Measurements from ENCODE around the gene DFFA. TPM values are rescaled to one million over a fixed set of nuclear protein-coding genes. Genes with fewer than 3 reads are reported as not detected.

Gene DFFA
- total RNA-seq, 2 donors from 2014 or later: 100 to 105 TPM

DNA sequence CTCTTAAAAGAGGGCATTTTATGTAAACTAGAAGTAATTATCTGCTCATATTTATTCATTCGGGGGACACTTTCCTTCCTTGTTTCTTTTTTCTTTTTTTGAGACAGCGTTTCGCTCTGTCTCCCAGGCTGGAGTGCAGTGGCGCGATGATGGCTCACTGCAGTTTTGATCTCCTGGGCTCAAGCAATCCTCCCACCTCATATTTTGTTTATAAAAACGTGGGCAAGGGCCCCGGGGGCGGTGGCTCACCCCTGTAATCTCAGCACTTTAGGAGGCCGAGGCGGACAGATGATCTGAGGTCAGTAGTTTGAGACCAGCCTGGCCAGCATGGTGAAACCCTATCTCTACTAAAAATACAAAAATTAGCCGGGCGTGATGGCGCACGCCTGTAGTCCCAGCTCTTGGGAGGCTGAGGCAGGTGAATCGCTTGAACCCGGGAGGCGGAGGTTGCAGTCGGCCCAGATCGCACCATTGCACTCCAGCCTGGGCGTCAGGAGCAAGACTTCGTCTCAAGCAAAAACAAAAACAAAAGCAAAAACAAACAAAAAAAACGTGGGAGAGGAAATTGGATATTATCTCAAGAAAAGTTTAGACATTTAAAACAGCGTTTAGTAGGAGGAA, 926 bp upstream of the DFFA start:
- Mint-ChIP-seq H3K4me1 (peaks cover 7% of the 10 kb centered on the region), H3K9me3 (no peaks in the 10 kb centered on the region), H3K36me3 (ENCODE audit: low read depth) (peaks cover 20% of the 10 kb centered on the region), H3K27ac (no peak overlapping the region), H3K4me3 (peak overlapping the region; percentile 97), H3K27me3 (ENCODE audit: insufficient read depth) (no peaks in the 10 kb centered on the region)
- Histone ChIP-seq H3K9me3 (ENCODE audit: control insufficient read depth, low read length) (no peaks in the 10 kb centered on the region), H3K9ac (ENCODE audit: extremely low read depth, low read length, poor library complexity, severe bottlenecking) (no peak overlapping the region), H3K4me3 (ENCODE audit: low read length) (no peak overlapping the region), H3K27me3 (ENCODE audit: control insufficient read depth, insufficient read depth, low read length, poor library complexity, severe bottlenecking) (no peaks in the 10 kb centered on the region), H3K36me3 (ENCODE audit: control insufficient read depth, insufficient read depth, low read length) (peaks cover 21% of the 10 kb centered on the region), H3K27ac (ENCODE audit: low read depth, low read length) (no peak overlapping the region), H3K4me1 (ENCODE audit: control insufficient read depth, insufficient read depth, low read length) (peaks cover 6% of the 10 kb centered on the region)
- DNase-seq: no peak
- TF ChIP-seq, protein P1, sequence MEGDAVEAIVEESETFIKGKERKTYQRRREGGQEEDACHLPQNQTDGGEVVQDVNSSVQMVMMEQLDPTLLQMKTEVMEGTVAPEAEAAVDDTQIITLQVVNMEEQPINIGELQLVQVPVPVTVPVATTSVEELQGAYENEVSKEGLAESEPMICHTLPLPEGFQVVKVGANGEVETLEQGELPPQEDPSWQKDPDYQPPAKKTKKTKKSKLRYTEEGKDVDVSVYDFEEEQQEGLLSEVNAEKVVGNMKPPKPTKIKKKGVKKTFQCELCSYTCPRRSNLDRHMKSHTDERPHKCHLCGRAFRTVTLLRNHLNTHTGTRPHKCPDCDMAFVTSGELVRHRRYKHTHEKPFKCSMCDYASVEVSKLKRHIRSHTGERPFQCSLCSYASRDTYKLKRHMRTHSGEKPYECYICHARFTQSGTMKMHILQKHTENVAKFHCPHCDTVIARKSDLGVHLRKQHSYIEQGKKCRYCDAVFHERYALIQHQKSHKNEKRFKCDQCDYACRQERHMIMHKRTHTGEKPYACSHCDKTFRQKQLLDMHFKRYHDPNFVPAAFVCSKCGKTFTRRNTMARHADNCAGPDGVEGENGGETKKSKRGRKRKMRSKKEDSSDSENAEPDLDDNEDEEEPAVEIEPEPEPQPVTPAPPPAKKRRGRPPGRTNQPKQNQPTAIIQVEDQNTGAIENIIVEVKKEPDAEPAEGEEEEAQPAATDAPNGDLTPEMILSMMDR (conservative IDR thresholded peaks at IDR 0.05): no peak
- 93 to 96% methylated on average over 12 to 23 of the region's 23 CpGs for WGBS, 2 experiments (ENCODE audit: insufficient coverage in 1 of 2, insufficient read length in 1 of 2)

DNA sequence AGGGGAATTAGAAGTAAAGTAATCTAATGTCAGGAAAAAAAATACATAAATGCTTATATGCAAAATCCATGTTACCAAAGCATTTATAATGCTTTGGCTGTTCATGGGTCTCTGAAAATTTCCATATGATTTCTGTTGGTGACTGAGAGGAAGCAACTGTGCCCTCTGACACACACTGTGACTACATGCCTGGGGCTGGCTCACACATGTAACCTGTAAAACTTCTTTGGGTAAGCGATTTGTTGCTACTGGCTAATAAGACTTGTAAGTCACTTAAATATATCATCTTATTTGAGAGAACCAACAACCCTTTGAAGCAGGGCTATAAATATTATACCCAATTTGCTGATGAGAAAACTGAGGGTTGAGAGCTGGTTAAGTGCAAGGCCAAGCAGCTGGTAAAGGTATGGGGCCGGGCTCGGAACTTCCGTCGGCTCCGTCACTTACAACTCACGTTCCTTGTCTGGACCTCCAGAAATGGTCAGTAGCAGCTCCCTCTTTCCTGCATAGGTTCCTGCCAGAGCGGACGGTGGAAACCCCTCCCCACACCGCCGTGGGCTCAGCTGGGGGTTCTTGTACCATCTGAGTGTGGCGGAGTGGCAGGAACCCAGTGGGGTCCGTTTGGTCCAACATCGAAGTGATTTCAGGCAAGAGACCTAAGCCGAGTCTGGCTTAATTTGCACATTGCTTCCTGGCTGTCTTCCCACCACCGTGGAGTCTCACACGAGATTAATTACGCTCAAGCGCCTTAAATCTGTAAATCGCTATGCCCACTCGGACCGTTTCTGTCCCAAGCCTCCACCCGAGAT, 714 bp downstream of the DFFA start:
- H3K36me3 Mint-ChIP-seq (ENCODE audit: low read depth): peaks cover 32% of the 10 kb centered on the region
- Histone ChIP-seq H3K9ac (ENCODE audit: extremely low read depth, low read length, poor library complexity, severe bottlenecking) (peak overlapping the region; percentile 66), H3K27ac (ENCODE audit: low read depth, low read length) (no peak overlapping the region), H3K36me3 (ENCODE audit: control insufficient read depth, insufficient read depth, low read length) (peaks cover 26% of the 10 kb centered on the region), H3K27me3 (ENCODE audit: control insufficient read depth, insufficient read depth, low read length, poor library complexity, severe bottlenecking) (no peaks in the 10 kb centered on the region), H3K4me3 (ENCODE audit: low read length) (peak overlapping the region; percentile 86), H3K4me1 (ENCODE audit: control insufficient read depth, insufficient read depth, low read length) (peaks cover 8% of the 10 kb centered on the region), H3K9me3 (ENCODE audit: control insufficient read depth, low read length) (no peaks in the 10 kb centered on the region)
- WGBS, 2 experiments (ENCODE audit: insufficient coverage in 1 of 2, insufficient read length in 1 of 2): 7 to 8% methylated on average over 9 to 23 of the region's 23 CpGs
- H3K27me3 Mint-ChIP-seq (ENCODE audit: insufficient read depth): no peaks in the 10 kb centered on the region
- H3K4me1 Mint-ChIP-seq: peaks cover 13% of the 10 kb centered on the region
- DNase-seq: no peak
- no peaks in the 10 kb centered on the region for H3K9me3 Mint-ChIP-seq
- TF ChIP-seq, protein P1 (conservative IDR thresholded peaks at IDR 0.05): no peak
- H3K27ac Mint-ChIP-seq: peak overlapping the region; percentile 95
- peak overlapping the region; percentile 97 for H3K4me3 Mint-ChIP-seq

DNA sequence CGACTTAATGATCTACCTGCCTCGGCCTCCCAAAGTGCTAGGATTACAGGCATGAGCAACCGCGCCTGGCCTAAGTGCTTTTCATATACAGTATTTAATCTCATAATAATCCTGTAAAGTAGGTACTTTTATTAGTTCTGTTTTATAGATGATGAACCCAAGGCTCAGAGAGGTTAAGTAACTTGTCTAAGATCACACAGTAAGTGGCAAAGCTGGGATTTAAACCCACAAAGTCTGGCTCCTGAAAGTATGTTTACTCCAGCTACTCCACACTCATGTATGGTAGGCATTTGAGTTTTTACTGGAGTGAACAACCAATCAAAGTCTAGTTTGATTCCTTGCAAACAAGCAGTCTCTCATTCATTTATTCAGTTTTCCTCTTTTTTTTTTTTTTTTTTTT, 2.3 kb downstream of the DFFA start:
- Histone ChIP-seq H3K4me1 (ENCODE audit: control insufficient read depth, insufficient read depth, low read length) (peaks cover 2% of the 10 kb centered on the region), H3K27me3 (ENCODE audit: control insufficient read depth, insufficient read depth, low read length, poor library complexity, severe bottlenecking) (no peaks in the 10 kb centered on the region), H3K9ac (ENCODE audit: extremely low read depth, low read length, poor library complexity, severe bottlenecking) (no peak overlapping the region), H3K4me3 (ENCODE audit: low read length) (no peak overlapping the region), H3K9me3 (ENCODE audit: control insufficient read depth, low read length) (no peaks in the 10 kb centered on the region), H3K27ac (ENCODE audit: low read depth, low read length) (no peak overlapping the region), H3K36me3 (ENCODE audit: control insufficient read depth, insufficient read depth, low read length) (peaks cover 41% of the 10 kb centered on the region)
- Mint-ChIP-seq H3K9me3 (no peaks in the 10 kb centered on the region), H3K4me1 (peaks cover 6% of the 10 kb centered on the region), H3K36me3 (ENCODE audit: low read depth) (peaks cover 36% of the 10 kb centered on the region), H3K27ac (no peak overlapping the region), H3K4me3 (no peak overlapping the region), H3K27me3 (ENCODE audit: insufficient read depth) (no peaks in the 10 kb centered on the region)
- TF ChIP-seq, protein P1 (conservative IDR thresholded peaks at IDR 0.05): no peak
- WGBS, 2 experiments (ENCODE audit: insufficient coverage in 1 of 2, insufficient read length in 1 of 2): 99% methylated on average over 4 of the region's 4 CpGs; no CpG with 5 or more reads in 1 of the 2 experiments
- DNase-seq: no peak
